ENCODE measurements around the gene LARP6.

LARP6 gene

DNA sequence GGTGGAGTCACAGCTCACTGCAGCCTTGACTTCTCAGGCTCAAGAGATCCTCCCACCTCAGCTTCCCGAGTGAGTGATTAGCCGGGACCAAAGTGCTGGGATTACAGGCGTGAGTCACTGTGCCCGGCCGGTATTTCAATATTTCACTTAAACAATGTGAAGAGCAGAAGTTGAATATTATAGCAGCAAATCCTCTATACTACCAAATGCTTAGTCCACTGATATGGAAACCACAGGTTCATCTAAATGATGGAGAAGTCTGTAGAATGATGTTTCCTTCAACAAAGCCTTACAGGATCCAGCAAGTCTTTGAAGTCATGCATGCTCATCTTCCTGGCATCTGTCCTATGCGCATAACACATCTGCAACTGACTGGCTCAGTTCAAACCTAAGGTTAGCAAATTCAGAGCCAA lies 70.3 kb downstream of the LARP6 start:
- DNase-seq = no peak
- TF ChIP-seq POLR2A (IDR thresholded peaks at IDR 0.05; ENCODE audit: low read length) (no peak), GATA1 (IDR thresholded peaks at IDR 0.05; ENCODE audit: low read depth, low read length) (no peak)

DNA sequence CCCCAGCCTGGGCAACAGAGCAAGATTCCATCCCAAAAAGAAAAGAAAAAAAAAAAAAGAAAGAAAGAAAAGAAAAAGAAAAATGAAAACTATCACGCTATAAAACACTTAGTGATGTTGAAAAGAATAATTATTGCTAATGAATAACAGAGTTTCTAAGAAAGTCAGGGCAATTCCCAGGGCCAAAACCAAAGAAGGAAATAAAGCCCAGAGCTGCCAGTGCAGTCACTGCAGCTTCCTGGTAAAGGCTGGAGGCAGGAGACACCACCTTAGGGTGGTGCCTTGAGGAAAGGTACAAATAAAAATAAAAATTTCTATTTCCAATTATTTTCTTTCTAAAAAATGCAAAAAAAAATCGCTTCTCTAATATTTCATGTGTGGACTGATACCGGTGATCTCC lies 70.9 kb downstream of the LARP6 start:
- no peak for DNase-seq
- TF ChIP-seq POLR2A (IDR thresholded peaks at IDR 0.05; ENCODE audit: low read length) (no peak), GATA1 (IDR thresholded peaks at IDR 0.05; ENCODE audit: low read depth, low read length) (no peak)

DNA sequence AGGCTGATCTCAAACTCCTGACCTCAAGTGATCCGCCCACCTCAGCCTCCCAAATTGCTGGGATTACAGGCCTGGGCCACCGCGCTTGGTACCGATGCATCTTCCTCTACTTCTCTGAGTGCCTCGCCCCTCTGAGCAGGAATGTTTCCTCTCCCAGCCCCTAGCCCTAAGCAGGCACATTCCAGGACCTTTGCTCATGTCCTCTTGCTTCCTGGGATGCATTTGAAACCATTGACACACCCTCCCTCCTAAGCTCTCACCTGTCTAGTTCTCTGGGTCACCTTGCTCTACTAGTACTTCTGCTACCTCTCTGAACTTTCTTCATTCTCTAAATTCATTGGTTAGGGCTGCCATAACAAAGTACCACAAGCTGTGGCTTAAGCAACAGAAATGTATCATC lies 72.7 kb downstream of the LARP6 start:
- no peak for DNase-seq
- TF ChIP-seq GATA1 (IDR thresholded peaks at IDR 0.05; ENCODE audit: low read depth, low read length) (no peak), POLR2A (IDR thresholded peaks at IDR 0.05; ENCODE audit: low read length) (no peak)
